LNCaP clone FGC (cell line): ENCODE measurements around the gene ANKH.
A peak's percentile ranks its signal among the peaks of the same experiment; 100 is the strongest.

Source experiments
- DNase-seq: peaks from one replicate; pipeline ENCODE4 v3.0.0-alpha.2; 2011; ENCODE audit warnings: low read depth
- H3K4me3 ChIP-seq: 2 replicates; pipeline ENCODE4 v1.5.1; 2011; ENCODE audit warnings: mild to moderate bottlenecking, low read depth, low read length, control low read depth
- CTCF ChIP-seq: IDR thresholded peaks from 2 replicates; pipeline ENCODE4 v1.5.1; 2012; ENCODE audit warnings: mild to moderate bottlenecking; ENCODE audit not compliant: control insufficient read depth, insufficient read depth; ENCODE audit errors: extremely low read depth

Gene ANKH

GRCh38 chr5:14787801-14788579 lies 83.6 kb downstream of the ANKH start:
- no peak for TF ChIP-seq CTCF
- H3K4me3 ChIP-seq, result no peak overlapping the region
- peak; percentile 97 for DNase-seq

- no peak for DNase-seq
- no peak for TF ChIP-seq CTCF
- H3K4me3 ChIP-seq, result no peak overlapping the region
Observed at GRCh38 chr5:14783691-14784090, 87.9 kb downstream of the ANKH start.

- TF ChIP-seq CTCF, result no peak
- DNase-seq, result no peak
- H3K4me3 ChIP-seq, result no peak overlapping the region
Observed at GRCh38 chr5:14782591-14782990, 89.0 kb downstream of the ANKH start.

- no peak for TF ChIP-seq CTCF
- no peak for DNase-seq
- no peak overlapping the region for H3K4me3 ChIP-seq
Observed at GRCh38 chr5:14781106-14781505, 90.5 kb downstream of the ANKH start.

GRCh38 chr5:14779975-14780374 lies 91.6 kb downstream of the ANKH start:
- H3K4me3 ChIP-seq, result no peak overlapping the region
- DNase-seq, result no peak
- TF ChIP-seq CTCF, result no peak

- no peak for TF ChIP-seq CTCF
- no peak overlapping the region for H3K4me3 ChIP-seq
- no peak for DNase-seq
Observed at GRCh38 chr5:14778792-14779070, 92.8 kb downstream of the ANKH start.
